AG04449 (cell line): ENCODE results near the gene TOR2A.

ENCODE experiments used
- CTCF ChIA-PET: fragments of 350-600 bp; formaldehyde crosslinking; extraction: SDS; loops from one replicate; lab custom pipeline; 2021; ENCODE audit warnings: antibody characterized with exemption; lab: Yijun Ruan, JAX
- POLR2A ChIA-PET: fragments of 400-600, 350-600 bp; formaldehyde crosslinking; extraction: SDS; loops from one replicate; lab custom pipeline; 2020; ENCODE audit warnings: antibody characterized with exemption, inconsistent platforms; lab: Yijun Ruan, JAX
- DNase-seq: peaks from one replicate; pipeline ENCODE4 v3.0.0-alpha.2; 2010; ENCODE audit warnings: low read depth, low spot score
- H3K4me3 ChIP-seq: 2 replicates; pipeline ENCODE4 v1.5.1; 2011; ENCODE audit warnings: low read depth, mild to moderate bottlenecking, control low read depth, low read length
- TF ChIP-seq, protein P1 (sequence below): IDR thresholded peaks from one replicate; pipeline ENCODE4 v1.5.1; 2011; ENCODE audit warnings: mild to moderate bottlenecking, moderate library complexity, low read length, control low read depth, inconsistent platforms; ENCODE audit not compliant: insufficient read depth; ENCODE audit errors: missing control alignments

Gene TOR2A

DNA sequence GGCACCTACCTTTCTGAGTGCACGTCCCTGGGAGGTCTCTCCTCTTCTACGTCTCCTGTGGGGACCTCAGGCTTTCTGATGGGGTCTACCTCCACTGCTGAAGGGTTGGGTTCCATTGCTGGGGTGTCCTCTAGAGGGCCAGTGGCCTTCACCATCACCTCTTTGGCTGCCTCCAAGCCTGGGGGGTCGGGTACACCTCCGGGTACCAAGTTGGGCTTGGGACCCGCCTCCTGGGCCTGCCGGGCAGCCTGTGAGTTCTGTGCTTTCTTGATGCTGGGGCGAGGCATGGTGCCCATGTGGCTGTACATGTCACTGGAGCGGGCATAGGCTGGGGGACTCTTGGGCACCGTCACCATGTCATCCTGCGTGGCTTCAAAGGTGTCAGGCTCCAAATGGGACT is 38.9 kb upstream of the TOR2A start:
- TF ChIP-seq, protein P1, sequence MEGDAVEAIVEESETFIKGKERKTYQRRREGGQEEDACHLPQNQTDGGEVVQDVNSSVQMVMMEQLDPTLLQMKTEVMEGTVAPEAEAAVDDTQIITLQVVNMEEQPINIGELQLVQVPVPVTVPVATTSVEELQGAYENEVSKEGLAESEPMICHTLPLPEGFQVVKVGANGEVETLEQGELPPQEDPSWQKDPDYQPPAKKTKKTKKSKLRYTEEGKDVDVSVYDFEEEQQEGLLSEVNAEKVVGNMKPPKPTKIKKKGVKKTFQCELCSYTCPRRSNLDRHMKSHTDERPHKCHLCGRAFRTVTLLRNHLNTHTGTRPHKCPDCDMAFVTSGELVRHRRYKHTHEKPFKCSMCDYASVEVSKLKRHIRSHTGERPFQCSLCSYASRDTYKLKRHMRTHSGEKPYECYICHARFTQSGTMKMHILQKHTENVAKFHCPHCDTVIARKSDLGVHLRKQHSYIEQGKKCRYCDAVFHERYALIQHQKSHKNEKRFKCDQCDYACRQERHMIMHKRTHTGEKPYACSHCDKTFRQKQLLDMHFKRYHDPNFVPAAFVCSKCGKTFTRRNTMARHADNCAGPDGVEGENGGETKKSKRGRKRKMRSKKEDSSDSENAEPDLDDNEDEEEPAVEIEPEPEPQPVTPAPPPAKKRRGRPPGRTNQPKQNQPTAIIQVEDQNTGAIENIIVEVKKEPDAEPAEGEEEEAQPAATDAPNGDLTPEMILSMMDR, result no peak
- ChIA-PET CTCF (interaction anchor here (1.0 to 10.4 kb wide), 3 partner anchors 10 to 39 kb away, joined by 4 to 93 read pairs (median 5); partner anchors contain the start of genes CDK9 and TOR2A), POLR2A (no interaction called here)
- DNase-seq, result no peak
- H3K4me3 ChIP-seq, result no peak overlapping the region

DNA sequence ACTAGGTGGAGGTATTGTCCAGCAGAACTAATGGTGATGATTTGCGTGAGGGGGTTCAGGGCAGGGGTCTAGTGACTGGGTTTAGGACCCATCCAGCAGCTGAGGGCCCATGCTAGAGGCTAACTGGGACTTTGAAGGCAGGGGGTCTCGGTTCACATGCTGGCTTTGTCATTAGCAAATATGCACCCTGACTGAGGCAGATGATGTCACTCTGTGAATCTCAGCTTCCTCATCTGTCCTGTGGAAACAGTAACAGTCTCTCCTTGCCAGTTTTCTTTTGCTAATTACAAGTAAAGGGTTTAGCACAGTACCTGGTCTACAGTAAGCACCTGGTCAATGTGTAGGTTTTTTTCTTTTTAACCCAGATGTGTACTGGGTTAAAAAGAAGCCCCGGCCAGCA is 38.2 kb upstream of the TOR2A start:
- no peak for DNase-seq
- H3K4me3 ChIP-seq, result no peak overlapping the region
- ChIA-PET CTCF (interaction anchor here (1.0 to 10.4 kb wide), 3 partner anchors 11 to 148 kb away, joined by 4 to 93 read pairs (median 5); partner anchors contain the start of genes CDK9 and TOR2A), POLR2A (no interaction called here)
- TF ChIP-seq, protein P1, result no peak

DNA sequence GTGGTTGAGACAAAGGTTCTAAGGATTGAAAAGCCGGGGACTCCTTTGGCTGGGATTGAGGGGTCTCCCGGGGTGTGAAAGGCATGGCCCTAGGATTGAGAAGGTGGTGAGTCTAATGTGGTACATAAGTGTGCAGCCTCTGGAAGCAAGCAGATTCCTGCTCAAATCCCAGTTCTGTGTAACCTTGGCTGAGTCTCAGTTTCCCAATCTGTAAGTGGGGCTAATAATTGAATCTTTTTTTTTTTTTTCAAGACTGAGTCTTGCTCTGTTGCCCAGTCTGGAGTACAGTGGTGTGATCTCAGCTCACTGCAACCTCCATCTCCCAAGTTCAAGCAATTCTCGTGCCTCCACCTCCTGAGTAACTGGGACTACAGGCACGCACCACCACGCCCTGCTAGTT is 37.5 kb upstream of the TOR2A start:
- ChIA-PET CTCF (interaction anchor here (1.0 to 10.4 kb wide), 3 partner anchors 11 to 148 kb away, joined by 4 to 93 read pairs (median 5); partner anchors contain the start of genes CDK9 and TOR2A), POLR2A (no interaction called here)
- no peak overlapping the region for H3K4me3 ChIP-seq
- DNase-seq, result no peak
- TF ChIP-seq, protein P1, result no peak

DNA sequence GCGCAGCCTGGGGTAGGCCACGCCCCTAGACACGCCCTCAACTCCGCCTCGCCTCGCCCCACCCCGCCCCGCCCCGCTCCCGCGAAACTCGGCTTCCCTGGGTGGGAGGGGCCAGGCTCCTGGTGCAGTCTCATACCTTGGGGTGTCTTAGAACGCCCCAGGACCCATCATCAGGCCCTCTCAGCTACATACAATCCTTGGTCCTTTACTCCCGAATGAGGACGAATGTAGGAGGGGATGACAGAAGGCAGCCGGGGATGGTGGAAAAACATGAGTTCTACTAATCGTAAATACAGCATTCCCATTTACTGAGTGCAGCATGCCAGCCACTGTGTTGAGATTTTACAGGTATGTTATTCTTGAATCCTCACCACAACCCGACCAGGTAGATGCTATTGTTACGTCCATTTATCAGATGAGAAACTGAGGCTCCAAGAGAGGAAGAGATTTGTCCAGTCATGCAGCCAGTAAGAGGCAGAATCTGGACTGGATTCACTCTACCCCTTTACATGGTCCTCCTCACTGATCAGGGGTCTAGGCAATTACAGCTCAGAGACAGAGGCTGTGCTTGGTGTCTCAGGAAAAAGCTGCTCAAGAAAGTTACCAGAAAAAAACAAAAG is 36.6 kb upstream of the TOR2A start:
- ChIA-PET CTCF (interaction anchor here (1.1 to 10.4 kb wide), 7 partner anchors 9 to 148 kb away, joined by 3 to 93 read pairs (median 8); partner anchors contain the start of genes CDK9 and TOR2A), POLR2A (interaction anchor here (1.0 kb wide), 2 partner anchors 14 to 31 kb away, joined by 3 to 4 read pairs; partner anchors contain the start of genes CDK9 and FPGS)
- TF ChIP-seq, protein P1, result no peak
- peak overlapping the region; percentile 59 for H3K4me3 ChIP-seq
- DNase-seq, result no peak

DNA sequence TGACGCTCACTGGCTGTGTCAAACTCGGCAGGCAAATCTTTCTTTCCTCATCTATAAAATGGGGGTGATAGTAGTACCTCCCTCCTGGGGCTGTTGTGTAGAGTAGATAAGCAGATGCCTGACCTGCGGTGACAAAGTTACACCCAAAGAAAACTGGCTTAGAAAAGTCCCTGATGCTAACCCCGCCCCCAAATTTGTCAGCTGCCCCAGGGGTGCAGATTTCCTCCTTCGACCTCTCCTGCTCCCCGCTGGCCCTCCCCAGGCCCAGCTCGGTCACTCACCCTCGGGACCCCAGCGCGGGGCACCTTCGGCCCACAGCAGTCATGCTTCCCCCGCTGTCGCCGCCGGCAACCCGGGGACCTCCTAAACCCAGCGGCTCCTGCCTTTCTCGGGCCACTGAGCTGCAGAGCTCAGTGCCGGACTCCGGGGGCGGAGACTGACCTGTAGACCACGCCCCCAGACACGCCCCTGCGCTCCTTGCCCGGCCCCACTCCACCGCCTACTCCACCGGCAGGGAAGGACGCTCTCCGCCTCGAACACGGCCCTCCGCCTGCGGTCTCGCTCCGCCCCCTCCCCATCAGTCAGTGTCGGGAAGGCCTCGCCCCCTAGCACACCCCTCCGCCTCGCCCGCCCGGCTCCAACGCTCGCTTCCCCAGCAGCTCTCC is 35.9 kb upstream of the TOR2A start:
- CTCF ChIA-PET, result interaction anchor here (0.9 to 10.4 kb wide), 8 partner anchors 9 to 149 kb away, joined by 3 to 93 read pairs (median 6); partner anchors contain the start of genes CDK9 and TOR2A
- POLR2A ChIA-PET, result interaction anchor here (1.0 kb wide), 2 partner anchors 15 to 32 kb away, joined by 3 to 4 read pairs; partner anchors contain the start of genes CDK9 and FPGS
- TF ChIP-seq, protein P1, result no peak
- peak overlapping the region; percentile 59 for H3K4me3 ChIP-seq
- DNase-seq, result peak; percentile 50

DNA sequence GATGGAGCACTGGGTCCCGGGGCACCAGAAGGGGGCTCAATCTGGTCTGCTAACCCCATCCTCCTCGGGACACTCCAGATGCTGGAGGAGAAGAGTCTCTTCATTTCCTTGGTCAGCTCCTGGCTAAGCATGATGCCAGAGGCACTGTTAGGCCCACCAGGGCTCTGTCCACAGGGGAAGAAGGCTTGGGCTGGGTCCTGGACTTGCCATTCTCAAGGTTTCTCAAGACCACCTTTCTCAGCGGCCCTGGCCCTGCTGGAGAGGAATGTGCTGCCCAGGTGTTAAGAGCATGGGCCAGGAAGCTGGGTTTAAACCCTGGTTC is 35.5 kb upstream of the TOR2A start:
- TF ChIP-seq, protein P1, result no peak
- no peak for DNase-seq
- H3K4me3 ChIP-seq, result peak overlapping the region; percentile 59
- POLR2A ChIA-PET, result interaction anchor here (1.0 kb wide), 1 partner anchor 15 kb away, joined by 4 read pairs; the partner anchor contains the start of gene CDK9
- CTCF ChIA-PET, result interaction anchor here (0.9 to 10.4 kb wide), 8 partner anchors 10 to 150 kb away, joined by 3 to 93 read pairs (median 6); partner anchors contain the start of genes CDK9 and TOR2A
